MM.1S (cell line): ENCODE results near the gene FAM120A.

Source experiments
- EZH2phosphoT487 ChIP-seq: fragments of 300-600 bp; sonication (generic); IDR thresholded peaks from 2 replicates; pipeline ENCODE4 v1.6.1; 2018; ENCODE audit warnings: antibody characterized with exemption, low read length
- TF ChIP-seq, protein P1 (sequence below): fragments of 300-600 bp; sonication (generic); IDR thresholded peaks from 2 replicates; pipeline ENCODE4 v1.5.1; 2016; ENCODE audit warnings: antibody characterized with exemption, low read length, mixed read lengths

DNA sequence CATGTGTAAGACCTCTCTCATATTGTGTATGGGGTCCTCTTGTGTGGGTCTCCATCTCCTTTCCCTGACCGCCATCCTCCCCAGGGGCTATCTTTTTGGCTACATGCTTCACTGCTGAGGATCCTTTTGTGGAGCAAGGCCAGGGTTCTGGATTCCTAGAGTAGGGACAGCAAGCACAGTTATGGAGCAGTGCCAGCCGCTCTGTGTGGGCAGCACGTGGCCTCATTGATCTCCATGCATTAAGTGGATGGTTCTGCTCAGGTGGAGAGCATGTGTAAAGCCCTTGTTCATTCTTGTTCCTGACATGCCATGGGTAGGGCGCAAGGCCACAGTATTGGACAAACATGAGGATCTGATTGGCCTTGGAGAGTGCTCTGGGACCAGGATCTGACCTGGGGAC, 133.8 kb downstream of the FAM120A start:
- TF ChIP-seq, protein P1, sequence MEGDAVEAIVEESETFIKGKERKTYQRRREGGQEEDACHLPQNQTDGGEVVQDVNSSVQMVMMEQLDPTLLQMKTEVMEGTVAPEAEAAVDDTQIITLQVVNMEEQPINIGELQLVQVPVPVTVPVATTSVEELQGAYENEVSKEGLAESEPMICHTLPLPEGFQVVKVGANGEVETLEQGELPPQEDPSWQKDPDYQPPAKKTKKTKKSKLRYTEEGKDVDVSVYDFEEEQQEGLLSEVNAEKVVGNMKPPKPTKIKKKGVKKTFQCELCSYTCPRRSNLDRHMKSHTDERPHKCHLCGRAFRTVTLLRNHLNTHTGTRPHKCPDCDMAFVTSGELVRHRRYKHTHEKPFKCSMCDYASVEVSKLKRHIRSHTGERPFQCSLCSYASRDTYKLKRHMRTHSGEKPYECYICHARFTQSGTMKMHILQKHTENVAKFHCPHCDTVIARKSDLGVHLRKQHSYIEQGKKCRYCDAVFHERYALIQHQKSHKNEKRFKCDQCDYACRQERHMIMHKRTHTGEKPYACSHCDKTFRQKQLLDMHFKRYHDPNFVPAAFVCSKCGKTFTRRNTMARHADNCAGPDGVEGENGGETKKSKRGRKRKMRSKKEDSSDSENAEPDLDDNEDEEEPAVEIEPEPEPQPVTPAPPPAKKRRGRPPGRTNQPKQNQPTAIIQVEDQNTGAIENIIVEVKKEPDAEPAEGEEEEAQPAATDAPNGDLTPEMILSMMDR = no peak
- no peak for TF ChIP-seq EZH2phosphoT487
